Measurements from ENCODE around the gene B9D1.

Gene B9D1

GRCh38 chr17:19399750-19400450 lies 37.4 kb upstream of the B9D1 start:
- Mint-ChIP-seq H3K27me3 (peaks cover 10% of the 10 kb centered on the region), H3K9me3 (peaks cover 2% of the 10 kb centered on the region), H3K4me3 (no peak overlapping the region), H3K36me3 (no peaks in the 10 kb centered on the region), H3K4me1 (no peaks in the 10 kb centered on the region), H3K27ac (no peak overlapping the region)
- ATAC-seq (ENCODE audit: low read depth) (no peak), DNase-seq (ENCODE audit: low spot score in 2 of 2) (no peak)

GRCh38 chr17:19398301-19399181 lies 36.0 kb upstream of the B9D1 start:
- H3K27ac Mint-ChIP-seq: no peak overlapping the region
- no peak for DNase-seq (ENCODE audit: low spot score in 2 of 2)
- H3K9me3 Mint-ChIP-seq: no peaks in the 10 kb centered on the region

GRCh38 chr17:19397556-19398041 lies 35.1 kb upstream of the B9D1 start:
- Mint-ChIP-seq H3K9me3 (no peaks in the 10 kb centered on the region), H3K4me3 (no peak overlapping the region), H3K27ac (no peak overlapping the region), H3K36me3 (no peaks in the 10 kb centered on the region), H3K4me1 (no peaks in the 10 kb centered on the region), H3K27me3 (peaks cover 7% of the 10 kb centered on the region)
- DNase-seq (ENCODE audit: low spot score in 2 of 2) (no peak), ATAC-seq (ENCODE audit: low read depth) (peak; percentile 73)

More at GRCh38 chr17:19398301-19399181, 36.0 kb upstream of the B9D1 start:
- Mint-ChIP-seq H3K4me3 (no peak overlapping the region), H3K4me1 (no peaks in the 10 kb centered on the region), H3K36me3 (no peaks in the 10 kb centered on the region), H3K27me3 (peaks cover 8% of the 10 kb centered on the region)
- no peak for ATAC-seq (ENCODE audit: low read depth)

- H3K27ac Mint-ChIP-seq: no peak overlapping the region
- H3K4me3 Mint-ChIP-seq: no peak overlapping the region
- ATAC-seq (ENCODE audit: low read depth) (no peak), DNase-seq (ENCODE audit: low spot score in 2 of 2) (no peak)
- no peaks in the 10 kb centered on the region for H3K9me3 Mint-ChIP-seq
- H3K27me3 Mint-ChIP-seq: peaks cover 5% of the 10 kb centered on the region
- no peaks in the 10 kb centered on the region for H3K36me3 Mint-ChIP-seq
- H3K4me1 Mint-ChIP-seq: no peaks in the 10 kb centered on the region
Observed at GRCh38 chr17:19392303-19392702, 29.8 kb upstream of the B9D1 start.

GRCh38 chr17:19391432-19391831 lies 28.9 kb upstream of the B9D1 start:
- Mint-ChIP-seq H3K9me3 (no peaks in the 10 kb centered on the region), H3K27ac (no peak overlapping the region), H3K4me1 (no peaks in the 10 kb centered on the region), H3K4me3 (no peak overlapping the region), H3K27me3 (peaks cover 5% of the 10 kb centered on the region), H3K36me3 (no peaks in the 10 kb centered on the region)
- DNase-seq (ENCODE audit: low spot score in 2 of 2) (no peak), ATAC-seq (ENCODE audit: low read depth) (no peak)

- no peaks in the 10 kb centered on the region for H3K36me3 Mint-ChIP-seq
- no peaks in the 10 kb centered on the region for H3K9me3 Mint-ChIP-seq
- no peaks in the 10 kb centered on the region for H3K4me1 Mint-ChIP-seq
- H3K27me3 Mint-ChIP-seq: peaks cover 5% of the 10 kb centered on the region
- no peak for ATAC-seq (ENCODE audit: low read depth)
- no peak overlapping the region for H3K4me3 Mint-ChIP-seq
- H3K27ac Mint-ChIP-seq: no peak overlapping the region
- DNase-seq (ENCODE audit: low spot score in 2 of 2): no peak
Observed at GRCh38 chr17:19390951-19391350, 28.4 kb upstream of the B9D1 start.

GRCh38 chr17:19388791-19389785 lies 26.6 kb upstream of the B9D1 start:
- Mint-ChIP-seq H3K4me3 (no peak overlapping the region), H3K27me3 (peaks cover 5% of the 10 kb centered on the region), H3K9me3 (no peaks in the 10 kb centered on the region), H3K27ac (no peak overlapping the region), H3K36me3 (peaks cover 8% of the 10 kb centered on the region), H3K4me1 (no peaks in the 10 kb centered on the region)
- ATAC-seq (ENCODE audit: low read depth) (no peak), DNase-seq (ENCODE audit: low spot score in 2 of 2) (no peak)

GRCh38 chr17:19387921-19388521 lies 25.5 kb upstream of the B9D1 start:
- no peak overlapping the region for H3K4me3 Mint-ChIP-seq

GRCh38 chr17:19386974-19387920 lies 24.7 kb upstream of the B9D1 start, which contains the start of gene MFAP4:
TSS of gene MFAP4 (minus strand) at chr17:19387190. CDS start at chr17:19387155, 35 bp downstream.
- H3K27me3 Mint-ChIP-seq: peaks cover 5% of the 10 kb centered on the region
- no peaks in the 10 kb centered on the region for H3K9me3 Mint-ChIP-seq
- no peak within 1 kb of the TSS for H3K4me3 Mint-ChIP-seq
- H3K27ac Mint-ChIP-seq: no peak within 1 kb of the TSS
- H3K4me1 Mint-ChIP-seq: no peaks in the 10 kb centered on the region
- no peak for ATAC-seq (ENCODE audit: low read depth)
- no peak for DNase-seq (ENCODE audit: low spot score in 2 of 2)
- H3K36me3 Mint-ChIP-seq: peaks cover 16% of the 10 kb centered on the region

More at GRCh38 chr17:19387921-19388521, 25.5 kb upstream of the B9D1 start:
- DNase-seq (ENCODE audit: low spot score in 2 of 2) (no peak), ATAC-seq (ENCODE audit: low read depth) (no peak)
- no peaks in the 10 kb centered on the region for H3K9me3 Mint-ChIP-seq
- no peak overlapping the region for H3K27ac Mint-ChIP-seq
- peaks cover 16% of the 10 kb centered on the region for H3K36me3 Mint-ChIP-seq
- H3K27me3 Mint-ChIP-seq: peaks cover 5% of the 10 kb centered on the region
- H3K4me1 Mint-ChIP-seq: no peaks in the 10 kb centered on the region

GRCh38 chr17:19386051-19386929 lies 23.8 kb upstream of the B9D1 start:
- no peak overlapping the region for H3K27ac Mint-ChIP-seq
- H3K4me3 Mint-ChIP-seq: no peak overlapping the region
- H3K4me1 Mint-ChIP-seq: no peaks in the 10 kb centered on the region
- DNase-seq (ENCODE audit: low spot score in 2 of 2) (no peak), ATAC-seq (ENCODE audit: low read depth) (no peak)
- no peaks in the 10 kb centered on the region for H3K9me3 Mint-ChIP-seq
- peaks cover 20% of the 10 kb centered on the region for H3K36me3 Mint-ChIP-seq
- peaks cover 5% of the 10 kb centered on the region for H3K27me3 Mint-ChIP-seq

- H3K4me3 Mint-ChIP-seq: no peak overlapping the region
- H3K4me1 Mint-ChIP-seq: no peaks in the 10 kb centered on the region
- DNase-seq (ENCODE audit: low spot score in 2 of 2) (no peak), ATAC-seq (ENCODE audit: low read depth) (no peak)
- peaks cover 5% of the 10 kb centered on the region for H3K27me3 Mint-ChIP-seq
- H3K9me3 Mint-ChIP-seq: no peaks in the 10 kb centered on the region
- no peak overlapping the region for H3K27ac Mint-ChIP-seq
- H3K36me3 Mint-ChIP-seq: peaks cover 25% of the 10 kb centered on the region
Observed at GRCh38 chr17:19385521-19385983, 23.0 kb upstream of the B9D1 start.
